NCI-H2227 treated with DMSO at 0.1 percent for 48 hours (cell line): ENCODE data around the gene LCLAT1.
"Not testable (repeated sequence)": the region's sequence is repeated elsewhere in the genome, so short reads cannot be mapped to it uniquely, and the experiment has no call there.

Source experiments
- DNase-seq: peaks from one replicate; lab custom pipeline; 2025; lab: John Stamatoyannopoulos, UW

The LCLAT1 gene

DNA sequence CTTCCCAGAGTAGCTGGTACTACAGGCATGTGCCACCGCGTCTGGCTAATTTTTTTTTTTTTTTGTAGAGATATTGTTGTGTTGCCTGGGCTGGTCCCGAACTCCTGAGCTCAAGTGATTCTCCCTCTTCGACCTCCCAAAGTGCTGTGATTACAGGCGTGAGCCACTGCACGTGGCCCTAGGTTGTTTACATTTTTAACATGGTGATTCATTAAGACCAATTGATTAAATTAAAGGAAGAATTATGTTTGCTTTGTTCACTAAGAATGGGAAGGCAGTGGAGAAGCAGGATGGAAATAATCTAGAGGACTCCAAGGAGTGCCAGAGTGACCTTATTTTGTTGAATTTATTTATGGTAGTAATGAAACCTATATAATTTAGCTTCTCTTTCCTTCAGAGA, 7.5 kb downstream of the LCLAT1 start:
- DNase-seq: no peak

DNA sequence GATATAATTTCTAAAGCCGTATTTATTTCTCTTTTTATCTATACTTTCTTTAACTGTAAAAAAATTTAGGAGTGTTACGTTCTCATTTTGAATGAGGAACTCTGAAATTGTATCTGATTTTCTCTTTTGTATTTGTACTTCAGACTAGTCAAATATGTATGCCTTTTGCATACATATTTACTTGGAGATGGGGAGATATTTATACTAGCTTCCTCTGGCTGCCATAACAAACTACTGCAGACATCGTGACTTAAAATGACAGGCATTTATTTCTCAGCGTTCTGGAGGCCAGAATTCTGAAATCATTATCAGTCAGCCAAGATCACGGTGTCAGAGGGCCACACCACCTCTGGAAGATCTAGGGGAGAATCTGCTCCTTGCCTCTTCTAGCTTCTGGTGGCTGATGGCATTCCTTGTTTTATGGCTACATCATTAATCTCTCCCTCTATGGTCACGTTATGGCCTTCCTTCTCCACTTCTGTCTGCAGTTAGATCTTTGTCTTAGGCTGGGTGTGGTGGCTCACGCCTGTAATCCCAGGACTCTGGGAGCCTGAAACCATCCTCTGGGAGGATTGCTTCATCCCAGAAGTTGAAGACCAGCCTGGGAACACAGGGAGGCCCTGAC, 8.2 kb downstream of the LCLAT1 start:
- DNase-seq: no peak

- no peak for DNase-seq
Measured at GRCh38 chr2:30456106-30456505, 9.1 kb downstream of the LCLAT1 start.

DNA sequence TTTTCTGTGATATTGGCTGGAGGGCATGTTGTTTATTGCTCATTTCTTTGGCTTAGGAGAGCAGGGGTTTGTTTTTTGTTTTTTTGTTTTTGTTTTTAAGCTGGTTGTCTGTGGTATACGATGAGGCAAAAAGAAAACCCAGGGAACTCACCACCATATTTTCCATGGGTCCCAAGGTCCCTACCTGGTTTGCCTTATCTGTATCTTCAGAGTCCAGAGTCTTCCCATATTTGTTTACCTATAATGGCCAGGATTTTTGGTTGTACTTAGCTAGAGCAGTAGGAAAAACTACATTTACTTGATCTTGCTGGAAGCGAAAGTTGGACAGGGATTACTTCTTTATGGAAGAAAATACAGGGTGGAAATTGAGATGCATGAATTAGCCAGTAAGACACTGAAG, 9.5 kb downstream of the LCLAT1 start:
- DNase-seq: no peak

GRCh38 chr2:30457296-30457695, 10.2 kb downstream of the LCLAT1 start:
- DNase-seq: no peak

DNA sequence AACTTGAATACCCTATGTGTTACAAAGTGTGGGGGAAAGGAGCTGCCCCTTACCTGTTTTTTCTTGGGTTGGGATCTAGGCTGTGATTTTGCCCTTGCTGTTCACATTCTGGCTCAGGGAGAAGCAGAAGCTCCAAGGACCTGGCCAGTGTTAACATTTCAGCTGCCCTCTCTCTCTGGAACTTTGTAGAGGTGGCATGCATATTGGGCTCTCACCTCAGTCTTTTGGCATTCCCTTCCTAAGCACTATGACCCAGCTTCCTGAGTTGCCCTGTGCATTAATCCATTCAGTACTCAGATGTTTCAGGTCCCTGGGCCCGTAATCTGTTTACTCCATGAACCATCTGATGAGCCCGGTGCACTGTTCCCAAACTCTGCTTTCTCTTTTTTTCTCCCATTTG, 12.1 kb downstream of the LCLAT1 start:
- DNase-seq: no peak

DNA sequence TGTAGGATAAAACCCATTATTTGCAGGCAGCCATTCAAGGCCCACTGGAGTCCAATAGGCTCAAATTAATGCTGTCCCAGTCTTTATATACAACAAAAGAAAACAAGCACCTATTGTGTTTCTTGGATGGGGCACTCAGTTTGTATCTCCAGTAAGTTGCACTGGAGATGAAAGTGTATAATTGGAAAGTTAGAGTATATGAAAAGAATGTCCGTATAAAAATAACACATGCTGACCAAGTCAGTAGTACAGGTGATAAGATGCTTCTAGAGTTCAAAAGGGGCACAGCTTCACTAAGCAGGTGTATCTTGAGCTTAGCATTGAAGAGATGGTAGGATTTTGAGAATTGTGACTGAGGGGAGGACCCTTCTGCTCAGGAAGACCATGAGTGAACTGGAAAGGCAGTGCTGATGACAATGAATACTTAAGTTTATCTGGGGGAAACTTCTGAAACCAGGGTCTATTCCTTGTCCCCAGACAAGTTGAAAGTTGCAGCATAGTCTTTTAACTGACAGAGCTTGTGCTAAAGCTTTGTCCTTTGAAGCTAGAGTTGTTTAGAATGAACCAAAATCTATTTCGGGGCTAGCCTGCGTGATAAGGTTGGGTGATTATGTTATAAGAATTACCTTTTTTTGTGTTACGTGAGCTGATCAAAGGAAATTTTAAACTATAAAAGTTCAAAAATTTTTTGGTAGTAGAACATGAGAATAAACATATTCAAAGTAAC, 15.2 kb downstream of the LCLAT1 start:
- DNase-seq: no peak

DNA sequence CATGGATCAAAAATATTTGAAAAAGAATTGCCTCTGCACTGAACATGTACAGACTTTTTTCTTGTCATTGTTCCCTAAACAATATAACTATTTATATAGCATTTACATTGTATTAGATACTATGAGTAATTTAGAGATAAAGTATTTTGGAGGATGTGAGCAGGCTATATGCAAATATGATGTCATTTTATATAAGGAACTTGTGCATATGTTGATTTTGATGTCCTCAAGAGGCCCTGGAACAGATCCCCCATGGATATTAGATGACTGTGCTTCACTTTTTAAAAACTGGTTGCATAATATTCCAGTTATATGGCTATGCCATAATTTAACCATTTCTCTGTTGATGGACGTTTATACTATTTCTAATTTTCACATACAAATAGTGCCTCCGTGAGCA, 16.5 kb downstream of the LCLAT1 start:
- DNase-seq: no peak

DNA sequence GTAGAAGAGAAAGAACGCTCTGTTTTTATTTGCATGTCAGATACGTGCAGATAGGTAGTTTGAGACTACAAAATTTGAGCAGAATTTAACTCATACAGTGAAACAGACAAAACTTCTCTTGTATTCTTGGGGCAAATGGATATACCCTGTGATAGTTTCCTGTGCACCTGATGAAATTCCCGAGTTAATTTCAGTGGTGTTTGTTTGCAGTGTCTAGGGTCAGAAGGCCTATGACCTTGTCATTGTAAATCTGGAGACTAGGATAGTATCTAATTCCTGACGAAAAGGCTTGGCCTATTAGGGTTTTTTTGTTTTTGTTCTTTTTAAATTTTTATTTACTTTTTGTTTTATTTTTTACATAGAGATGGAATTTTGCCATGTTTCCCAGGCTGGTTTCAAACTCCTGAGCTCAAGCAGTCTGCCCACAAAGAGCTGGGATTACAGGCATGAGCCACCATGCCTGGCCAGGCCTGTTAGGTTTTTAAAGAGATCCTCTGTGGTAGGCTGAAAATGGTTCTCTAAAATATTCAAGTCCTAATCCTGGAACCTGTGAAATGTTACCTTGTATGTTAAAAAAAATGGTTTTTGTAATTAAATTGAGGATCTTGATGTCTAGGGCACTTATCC, 17.6 kb downstream of the LCLAT1 start:
- no peak for DNase-seq

DNA sequence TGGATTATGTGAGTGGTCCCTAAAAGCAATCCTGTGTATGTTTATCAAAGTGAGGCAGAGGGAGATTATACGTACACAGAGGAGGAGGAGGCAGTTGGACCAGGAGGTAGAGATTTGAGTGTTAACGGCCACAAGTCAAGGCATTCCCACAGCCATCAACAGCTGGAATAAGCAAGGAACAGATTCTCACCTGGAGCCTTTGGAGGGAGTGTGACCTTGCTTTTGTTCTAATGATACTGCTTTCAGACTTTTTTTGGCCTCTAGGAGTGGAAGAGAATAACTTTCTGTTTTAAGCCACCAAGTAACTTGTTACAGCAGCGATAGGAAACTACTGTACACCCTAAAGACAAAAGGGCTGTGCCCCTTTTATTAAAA, 18.1 kb downstream of the LCLAT1 start:
- no peak for DNase-seq

DNA sequence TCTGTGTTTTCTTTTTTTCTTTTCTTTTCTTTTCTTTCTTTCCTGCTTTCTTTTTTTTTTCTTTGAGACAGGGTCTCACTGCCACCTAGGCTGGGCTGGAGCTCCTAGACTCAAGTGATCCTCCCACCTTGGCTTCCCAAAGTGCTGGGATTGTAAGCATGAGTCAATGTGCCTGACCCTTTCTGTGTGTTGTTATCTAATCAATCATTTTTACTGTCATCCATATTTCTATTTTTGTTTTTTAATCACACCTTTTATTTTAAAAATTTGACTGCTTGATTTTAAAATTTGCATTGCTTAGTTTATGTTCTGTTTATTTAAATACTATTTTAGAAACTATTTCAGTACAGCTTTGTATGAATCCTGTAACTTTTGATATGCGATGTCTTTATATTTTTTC, 19.2 kb downstream of the LCLAT1 start:
- no peak for DNase-seq

DNA sequence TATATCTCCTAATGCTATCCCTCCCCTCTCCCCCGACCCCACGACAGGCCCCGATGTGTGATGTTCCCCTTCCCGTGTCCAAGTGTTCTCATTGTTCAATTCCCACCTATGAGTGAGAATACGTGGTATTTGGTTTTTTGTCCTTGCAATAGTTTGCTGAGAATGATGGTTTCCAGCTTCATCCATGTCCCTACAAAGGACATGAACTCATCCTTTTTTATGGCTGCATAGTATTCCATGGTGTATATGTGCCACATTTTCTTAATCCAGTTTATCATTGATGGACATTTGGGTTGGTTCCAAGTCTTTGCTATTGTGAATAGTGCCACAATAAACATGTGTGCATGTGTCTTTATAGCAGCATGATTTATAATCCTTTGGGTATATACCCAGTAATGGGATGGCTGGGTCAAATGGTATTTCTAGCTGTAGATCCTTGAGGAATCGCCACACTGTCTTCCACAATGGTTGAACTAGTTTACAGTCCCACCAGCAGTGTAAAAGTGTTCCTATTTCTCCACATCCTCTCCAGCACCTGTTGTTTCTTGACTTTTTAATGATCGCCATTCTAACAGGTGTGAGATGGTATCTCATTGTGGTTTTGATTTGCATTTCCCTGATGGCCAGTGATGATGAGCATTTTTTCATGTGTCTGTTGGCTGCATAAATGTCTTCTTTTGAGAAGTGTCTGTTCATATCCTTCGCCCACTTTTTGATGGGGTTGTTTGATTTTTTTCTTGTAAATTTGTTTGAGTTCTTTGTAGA, 20.2 kb downstream of the LCLAT1 start:
- not testable (repeated sequence) for DNase-seq

DNA sequence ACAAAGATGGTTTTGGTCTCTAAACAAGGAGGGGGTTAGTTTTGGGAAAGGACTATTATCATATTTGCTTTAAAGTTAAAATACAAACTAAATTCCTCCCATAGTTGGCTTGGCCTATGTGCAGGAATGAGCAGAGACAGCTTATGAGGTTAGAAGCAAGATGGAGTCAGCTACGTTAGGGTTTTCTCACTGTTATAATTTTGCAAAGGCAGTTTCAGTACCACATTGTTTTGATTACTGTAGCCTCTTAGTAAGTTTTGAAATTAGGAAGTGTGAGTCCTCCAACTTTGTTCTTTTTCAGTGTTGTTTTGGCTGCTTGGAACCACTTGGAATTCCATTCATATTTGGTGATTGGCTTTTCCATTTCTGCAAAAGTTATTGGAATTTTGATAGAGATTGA, 23.4 kb downstream of the LCLAT1 start:
- DNase-seq: no peak

GRCh38 chr2:30472326-30472725, 25.3 kb downstream of the LCLAT1 start:
- DNase-seq: no peak

DNA sequence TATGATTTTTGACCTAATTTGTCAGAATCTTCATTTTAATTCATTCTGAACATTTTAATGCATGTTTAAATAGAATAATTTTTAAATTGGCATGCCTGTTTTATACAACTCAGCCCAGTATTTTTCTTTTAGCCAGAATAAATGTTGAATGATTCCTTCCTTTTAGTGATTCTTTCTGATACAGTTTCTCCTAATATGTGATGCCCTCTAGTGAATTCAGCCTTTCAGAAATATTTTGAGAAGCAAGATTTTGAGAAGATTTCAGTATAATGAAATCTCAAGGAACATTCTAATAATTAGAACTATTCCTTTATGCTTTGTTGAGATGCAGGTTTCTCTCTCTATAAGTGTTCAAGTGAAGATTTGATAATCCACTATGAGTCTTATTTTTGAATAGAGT, 28.5 kb downstream of the LCLAT1 start:
- no peak for DNase-seq

DNA sequence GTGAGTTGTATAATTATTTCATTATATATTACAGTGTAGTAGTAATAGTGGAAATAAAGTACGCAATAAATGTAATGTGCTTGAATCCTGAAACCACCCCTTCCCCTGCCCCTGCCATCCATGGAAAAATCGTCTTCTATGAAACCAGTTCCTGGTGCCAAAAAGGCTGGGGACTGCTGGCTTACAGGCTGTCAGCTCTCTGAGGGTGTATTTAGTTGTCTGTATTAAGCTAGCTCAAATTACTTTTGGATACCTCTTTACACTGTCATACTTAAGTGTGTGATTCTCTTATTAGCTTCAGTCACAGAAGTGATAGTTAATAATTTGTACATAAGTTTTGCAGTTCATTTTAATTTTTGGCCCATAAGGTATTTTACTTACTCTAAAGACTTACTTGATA, 29.6 kb downstream of the LCLAT1 start:
- no peak for DNase-seq

GRCh38 chr2:30480703-30481322, 33.8 kb downstream of the LCLAT1 start:
- no peak for DNase-seq

GRCh38 chr2:30481323-30481800, 34.3 kb downstream of the LCLAT1 start:
- DNase-seq: no peak

DNA sequence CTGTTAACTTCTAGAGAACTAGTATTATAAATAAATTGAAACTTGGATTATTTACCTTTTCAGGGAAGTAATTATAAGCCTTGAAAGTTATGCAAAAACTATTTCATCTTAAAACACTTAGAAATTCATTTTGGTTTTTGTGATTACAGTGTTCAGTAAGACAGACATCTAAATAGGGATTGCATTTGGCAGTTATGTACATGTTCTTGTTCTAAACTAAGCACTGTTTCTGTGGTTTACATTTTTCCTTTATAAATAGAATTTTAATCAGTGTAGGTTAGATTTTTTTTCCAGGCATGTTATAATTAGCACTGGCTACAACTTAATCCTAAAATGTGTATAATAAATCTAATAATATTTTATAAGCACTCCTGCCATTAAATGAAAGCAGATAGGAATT, 35.0 kb downstream of the LCLAT1 start:
- DNase-seq: no peak

- DNase-seq: no peak
Measured at GRCh38 chr2:30484145-30484544, 37.1 kb downstream of the LCLAT1 start.

DNA sequence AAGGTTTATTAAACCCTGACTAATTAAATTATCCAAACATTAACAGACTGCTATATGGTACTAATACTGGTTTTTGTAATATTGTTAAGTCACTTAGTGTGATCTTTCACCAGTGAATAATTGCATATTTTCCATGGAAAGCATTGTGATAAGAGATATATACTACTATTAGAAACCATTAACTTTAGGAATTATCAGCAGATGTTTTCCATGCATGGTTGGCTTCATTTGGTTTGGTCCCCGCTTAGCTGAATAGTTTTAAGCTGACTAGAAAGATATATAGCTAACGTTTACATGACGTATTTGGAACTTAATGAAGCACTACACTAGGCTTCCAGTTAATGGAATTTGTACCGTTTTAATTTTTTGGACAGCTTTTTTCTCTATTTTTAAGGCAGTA, 37.9 kb downstream of the LCLAT1 start:
- DNase-seq: no peak

DNA sequence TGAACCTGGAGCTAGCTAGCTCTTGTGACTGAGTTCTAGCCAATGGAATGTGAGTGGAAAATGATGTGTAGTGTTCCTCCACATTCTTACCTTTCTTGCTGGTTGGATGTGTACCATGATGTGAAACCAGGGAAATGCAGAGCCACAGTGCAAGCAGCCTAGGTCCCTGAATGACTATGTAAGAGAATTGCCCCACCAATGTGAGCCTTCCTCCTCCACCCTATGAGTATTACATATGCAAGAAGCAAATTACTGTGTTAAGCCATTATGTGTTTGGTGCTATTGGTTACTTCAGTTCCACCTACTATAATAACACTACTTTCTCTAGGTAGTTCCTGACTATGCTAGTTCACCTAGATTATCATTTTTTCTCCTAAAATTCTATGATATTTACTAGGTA, 39.6 kb downstream of the LCLAT1 start:
- DNase-seq: no peak
